Esophagus (tissue), 2 donors: Measurements from ENCODE around the gene LTC4S. TPM values are rescaled to one million over a fixed set of nuclear protein-coding genes. Genes with fewer than 3 reads are reported as not detected.

Experiments
- H3K27ac ChIP-seq, 2 donors: one replicate each; pipeline ENCODE4 v1.5.1; 2013; ENCODE audit warnings: low read depth in 2 of 2, mild to moderate bottlenecking in 2 of 2, inconsistent platforms in 1 of 2, low read length in 1 of 2, moderate library complexity in 1 of 2
- H3K27me3 ChIP-seq, 2 donors: one replicate each; pipeline ENCODE4 v1.6.1; 2013; ENCODE audit warnings: low read length in 2 of 2, control low read depth in 1 of 2, mild to moderate bottlenecking in 1 of 2; ENCODE audit not compliant: insufficient read depth in 2 of 2, control insufficient read depth in 1 of 2
- H3K36me3 ChIP-seq, 2 donors: one replicate each; pipeline ENCODE4 v1.6.1; 2013; ENCODE audit warnings: low read length in 1 of 2; ENCODE audit not compliant: control insufficient read depth in 2 of 2, insufficient read depth in 2 of 2
- H3K4me1 ChIP-seq, 2 donors: one replicate each; pipeline ENCODE4 v1.6.1; 2013; ENCODE audit warnings: low read length in 1 of 2; ENCODE audit not compliant: control insufficient read depth in 2 of 2, insufficient read depth in 2 of 2
- H3K4me3 ChIP-seq, 2 donors: one replicate each; pipeline ENCODE4 v1.5.1; 2013; ENCODE audit warnings: low read length in 2 of 2, mild to moderate bottlenecking in 2 of 2, low read depth in 1 of 2, moderate library complexity in 1 of 2
- H3K9me3 ChIP-seq, 2 donors: one replicate each; pipeline ENCODE4 v1.6.1; 2013; ENCODE audit warnings: mild to moderate bottlenecking in 2 of 2, low read depth in 1 of 2, low read length in 1 of 2, moderate library complexity in 1 of 2; ENCODE audit not compliant: control insufficient read depth in 2 of 2, insufficient read depth in 1 of 2
- WGBS, 2 donors: extraction: QIAGEN DNeasy Blood & Tissue Kit; methylation state at CpG; one replicate each; pipeline ENCODE4 v1.1.7; 2013; 5-methylcytosine and 5-hydroxymethylcytosine counted together
- polyA plus RNA-seq, 2 donors: library from polyadenylated mRNA; stranded (reverse); fragments of 200-250 nt; gene quantifications; one replicate each; pipeline ENCODE4 v1.2.3, GENCODE V29; 2013
- donor health status: healthy with polysubstance abuse.
- donor health status: Bipolar disorder and iron deficiency.

LTC4S gene
- polyA plus RNA-seq, 2 donors = 3.0 to 6.5 TPM

- Histone ChIP-seq H3K27ac (no peak overlapping the region), H3K4me3 (no peak overlapping the region), H3K36me3 (peaks cover 4 to 34% of the 10 kb centered on the region in 2 donors), H3K27me3 (no peaks in the 10 kb centered on the region), H3K4me1 (peaks cover 3 to 33% of the 10 kb centered on the region in 2 donors), H3K9me3 (no peaks in the 10 kb centered on the region)
- 92 to 96% methylated on average over 36 of the region's 36 CpGs for WGBS, 2 donors
Measured at GRCh38 chr5:179798771-179799643, 5.2 kb downstream of the LTC4S start.

DNA sequence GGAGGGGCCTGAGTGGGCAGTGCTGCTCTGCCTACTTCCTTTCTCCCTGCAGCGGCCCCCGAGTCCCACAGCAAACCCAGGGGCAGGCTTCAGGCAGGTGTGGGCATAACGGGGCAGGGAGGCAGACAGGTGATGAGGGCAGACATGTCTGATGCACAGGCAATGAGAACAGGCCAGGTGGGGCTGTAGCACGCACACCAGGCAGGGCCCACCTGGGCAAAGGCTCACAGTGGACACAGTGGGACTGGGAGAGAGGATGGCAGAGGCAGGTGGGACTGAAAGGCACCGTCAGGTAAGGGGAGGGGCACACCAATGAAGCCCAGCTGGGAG, 5.8 kb downstream of the LTC4S start:
- Histone ChIP-seq H3K27me3 (no peaks in the 10 kb centered on the region), H3K27ac (no peak overlapping the region), H3K4me1 (peaks cover 7 to 33% of the 10 kb centered on the region in 2 donors), H3K4me3 (no peak overlapping the region), H3K36me3 (peaks cover 4 to 34% of the 10 kb centered on the region in 2 donors), H3K9me3 (no peaks in the 10 kb centered on the region)
- 84 to 87% methylated on average over 5 of the region's 5 CpGs for WGBS, 2 donors

DNA sequence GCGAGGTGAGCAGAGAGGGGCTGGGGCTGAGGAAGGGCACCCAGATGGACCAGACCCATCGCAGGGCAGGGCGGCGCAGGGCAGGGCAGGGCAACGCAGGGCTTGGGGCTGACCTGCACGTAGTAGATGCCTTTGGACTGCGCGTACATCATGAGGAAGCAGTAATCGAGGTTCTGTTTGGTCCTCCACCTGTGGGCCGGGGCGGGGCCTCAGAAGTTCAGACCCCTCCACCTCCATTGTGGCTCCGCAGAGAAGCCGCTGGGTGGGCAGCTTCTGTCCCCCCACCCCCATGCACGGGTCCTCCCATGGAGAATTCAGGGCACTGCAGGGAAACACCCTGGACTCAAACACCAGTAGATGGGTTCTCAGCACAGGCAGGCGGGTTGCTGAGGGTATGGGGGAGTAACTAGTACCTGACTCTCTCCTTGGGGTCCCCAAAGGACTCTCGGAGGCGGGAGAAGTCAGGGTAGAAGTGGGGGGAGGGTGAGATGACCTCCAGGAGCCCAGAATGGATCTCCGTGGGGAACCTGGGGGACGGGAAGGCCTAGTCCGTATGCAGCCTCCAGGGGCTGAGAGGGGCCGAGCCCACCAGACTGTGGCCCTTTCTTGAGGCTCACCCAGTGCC, 6.4 kb downstream of the LTC4S start:
- WGBS, 2 donors = 94 to 95% methylated on average over 19 to 21 of the region's 21 CpGs
- H3K9me3 ChIP-seq = no peaks in the 10 kb centered on the region
- peaks cover 4 to 34% of the 10 kb centered on the region in 2 donors for H3K36me3 ChIP-seq
- H3K4me3 ChIP-seq = no peak overlapping the region
- no peak overlapping the region for H3K27ac ChIP-seq
- no peaks in the 10 kb centered on the region for H3K27me3 ChIP-seq
- peaks cover 11 to 37% of the 10 kb centered on the region in 2 donors for H3K4me1 ChIP-seq

- Histone ChIP-seq H3K36me3 (peaks cover 4 to 34% of the 10 kb centered on the region in 2 donors), H3K27me3 (no peaks in the 10 kb centered on the region), H3K4me1 (peaks cover 11 to 40% of the 10 kb centered on the region in 2 donors), H3K27ac (no peak overlapping the region), H3K9me3 (no peaks in the 10 kb centered on the region), H3K4me3 (no peak overlapping the region)
- 85 to 86% methylated on average over 12 of the region's 12 CpGs for WGBS, 2 donors
Measured at GRCh38 chr5:179800696-179801201, 7.0 kb downstream of the LTC4S start.

- no peak overlapping the region for H3K4me3 ChIP-seq
- no peaks in the 10 kb centered on the region for H3K9me3 ChIP-seq
- peaks cover 11 to 38% of the 10 kb centered on the region in 2 donors for H3K4me1 ChIP-seq
- H3K27me3 ChIP-seq = no peaks in the 10 kb centered on the region
- H3K36me3 ChIP-seq = peaks cover 4 to 34% of the 10 kb centered on the region in 2 donors
- WGBS, 2 donors = 60 to 61% methylated on average over 67 of the region's 67 CpGs
- no peak overlapping the region for H3K27ac ChIP-seq
Measured at GRCh38 chr5:179801304-179802206, 7.8 kb downstream of the LTC4S start.

DNA sequence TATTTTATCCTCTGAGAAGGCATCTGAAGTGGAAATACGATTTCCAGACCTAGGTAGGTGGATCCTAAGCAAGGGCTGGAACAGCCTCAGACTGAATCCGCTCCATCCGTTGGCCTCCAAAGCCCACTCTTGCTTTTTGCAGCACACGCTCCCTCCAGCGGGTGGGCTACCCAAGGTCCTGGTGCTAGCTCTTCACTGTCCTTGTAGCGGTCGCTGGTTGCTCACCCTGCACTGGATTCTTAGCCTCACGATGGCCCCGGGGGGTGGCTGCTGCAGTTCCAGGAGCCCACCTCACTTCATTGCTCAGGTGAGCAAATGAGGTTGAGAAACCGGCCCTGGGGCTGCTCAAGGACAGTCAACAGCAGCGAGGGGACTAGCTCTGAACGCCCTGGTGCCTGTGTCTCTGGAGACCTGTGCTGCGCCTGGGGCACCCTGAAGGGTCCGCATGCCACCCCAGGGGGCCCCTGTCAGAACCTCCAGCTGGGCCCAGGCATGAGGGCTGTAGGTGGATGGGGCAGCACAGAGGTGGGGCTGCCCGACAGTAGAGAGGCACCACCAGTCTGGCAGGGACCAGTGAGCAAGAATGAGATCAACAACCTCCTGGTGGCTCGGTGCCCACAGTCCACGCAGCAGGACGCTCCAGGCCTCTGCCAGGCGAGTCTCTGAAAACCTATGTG, 8.6 kb downstream of the LTC4S start:
- H3K27me3 ChIP-seq = no peaks in the 10 kb centered on the region
- peaks cover 4 to 31% of the 10 kb centered on the region in 2 donors for H3K36me3 ChIP-seq
- 80 to 82% methylated on average over 19 of the region's 19 CpGs for WGBS, 2 donors
- H3K4me1 ChIP-seq = peaks cover 9 to 32% of the 10 kb centered on the region in 2 donors
- peak overlapping the region; percentile 27 to 66 for H3K27ac ChIP-seq
- no peak overlapping the region for H3K4me3 ChIP-seq
- no peaks in the 10 kb centered on the region for H3K9me3 ChIP-seq

- Histone ChIP-seq H3K36me3 (peaks cover 4 to 29% of the 10 kb centered on the region in 2 donors), H3K4me1 (peaks cover 9 to 31% of the 10 kb centered on the region in 2 donors), H3K4me3 (no peak overlapping the region), H3K27ac (peak overlapping the region; percentile 0 to 66), H3K27me3 (no peaks in the 10 kb centered on the region), H3K9me3 (no peaks in the 10 kb centered on the region)
- 64 to 65% methylated on average over 11 of the region's 11 CpGs for WGBS, 2 donors
Measured at GRCh38 chr5:179802950-179803562, 9.3 kb downstream of the LTC4S start.

GRCh38 chr5:179803651-179804554, 10.1 kb downstream of the LTC4S start:
- Histone ChIP-seq H3K4me1 (peaks cover 9 to 31% of the 10 kb centered on the region in 2 donors), H3K4me3 (no peak overlapping the region), H3K27ac (no peak overlapping the region), H3K27me3 (no peaks in the 10 kb centered on the region), H3K9me3 (no peaks in the 10 kb centered on the region), H3K36me3 (peaks cover 4 to 20% of the 10 kb centered on the region in 2 donors)
- WGBS, 2 donors = 57 to 63% methylated on average over 18 of the region's 18 CpGs
